Esophagus squamous epithelium (tissue), 4 donors: ENCODE measurements around the gene EFNB1.

ENCODE experiments used
- CTCF ChIP-seq, 6 experiments: fragments of 450-650 bp in 4 of 6; fragments of 200-600 bp in 2 of 6; sonication (generic) in 2 of 6; IDR thresholded peaks; one replicate each; pipeline ENCODE4 v1.5.1; 2016 to 2019; ENCODE audit warnings: antibody characterized with exemption in 6 of 6, mild to moderate bottlenecking in 4 of 6, moderate library complexity in 4 of 6
- POLR2A ChIP-seq, 4 donors: fragments of 450-650 bp; IDR thresholded peaks; one replicate each; pipeline ENCODE4 v1.6.1; 2017; ENCODE audit warnings: antibody characterized with exemption in 4 of 4, mild to moderate bottlenecking in 4 of 4, moderate library complexity in 3 of 4

GRCh38 chrX:68827256-68827655, 1.6 kb upstream of the EFNB1 start:
- no peak for TF ChIP-seq CTCF (IDR thresholded peaks at IDR 0.05)
- TF ChIP-seq POLR2A (IDR thresholded peaks at IDR 0.05) = no peak
